HepG2 (cell line): ENCODE results near the gene DTNB. TPM values are rescaled to one million over a fixed set of nuclear protein-coding genes. Genes with fewer than 3 reads are reported as not detected.

ENCODE experiments used
- ARID4A ChIP-seq: sonication (generic); formaldehyde crosslinking; IDR thresholded peaks from 2 replicates; pipeline ENCODE4 v1.5.0; 2020; ENCODE audit warnings: mild to moderate bottlenecking, missing genetic modification reagents, borderline replicate concordance
- ARNT2 ChIP-seq: sonication (generic); formaldehyde crosslinking; IDR thresholded peaks from 2 replicates; pipeline ENCODE4 v1.8.0; 2022; ENCODE audit warnings: mild to moderate bottlenecking, low read depth, missing genetic modification reagents, moderate library complexity
- GABPB1 ChIP-seq: IDR thresholded peaks from 2 replicates; pipeline ENCODE4 v1.6.1; 2016; ENCODE audit warnings: mild to moderate bottlenecking, missing genetic modification reagents, moderate library complexity, missing compliant biosample characterization
- GTF2F1 ChIP-seq: fragments of 150-350 bp; IDR thresholded peaks from 2 replicates; pipeline ENCODE4 v1.6.1; 2014; ENCODE audit warnings: low read length
- KMT2A ChIP-seq: sonication (generic); formaldehyde crosslinking; IDR thresholded peaks from 2 replicates; pipeline ENCODE4 v1.4.0; 2020; ENCODE audit warnings: missing genetic modification reagents
- NR2F2 ChIP-seq: IDR thresholded peaks from 2 replicates; pipeline ENCODE4 v1.6.1; 2012; ENCODE audit warnings: low read depth, inconsistent platforms, borderline replicate concordance
- PATZ1 ChIP-seq: sonication (generic); formaldehyde crosslinking; IDR thresholded peaks from 2 replicates; pipeline ENCODE4 v1.4.0; 2020; ENCODE audit warnings: missing genetic modification reagents
- SP140L ChIP-seq: sonication (generic); formaldehyde crosslinking; IDR thresholded peaks from 2 replicates; pipeline ENCODE4 v1.4.0; 2020; ENCODE audit warnings: missing genetic modification reagents, borderline replicate concordance
- THAP11 ChIP-seq: IDR thresholded peaks from 2 replicates; pipeline ENCODE4 v1.6.1; 2016; ENCODE audit warnings: missing biosample characterization, missing genetic modification reagents
- ZNF232 ChIP-seq: sonication (generic); formaldehyde crosslinking; IDR thresholded peaks from 2 replicates; pipeline ENCODE4 v1.4.0; 2020; ENCODE audit warnings: missing genetic modification reagents, borderline replicate concordance
- ZNF3 ChIP-seq: IDR thresholded peaks from 2 replicates; pipeline ENCODE4 v1.7.0; 2017; ENCODE audit warnings: inconsistent platforms
- ZNF335 ChIP-seq: sonication (generic); formaldehyde crosslinking; IDR thresholded peaks from 2 replicates; pipeline ENCODE4 v1.4.0; 2020; ENCODE audit warnings: missing genetic modification reagents
- ZNF768 ChIP-seq: sonication (generic); formaldehyde crosslinking; IDR thresholded peaks from 2 replicates; pipeline ENCODE4 v1.4.0; 2020; ENCODE audit warnings: missing genetic modification reagents
- polyA plus RNA-seq, 8 experiments: library from polyadenylated mRNA; depleted of rRNA in 3 of 8; stranded (reverse) in 7 of 8; unstranded in 1 of 8; fragments of >200 nt; fragmentation: Illumina TruSeq in 4 of 8; extraction: Trizol in 4 of 8; gene quantifications; 2 replicates each; pipeline versions ENCODE4 v1.2.1 to v1.2.3, GENCODE V29; 2011 to 2016; ENCODE audit warnings: low read depth in 4 of 8, missing spikeins in 1 of 8, mixed read lengths in 1 of 8; ENCODE audit not compliant: insufficient read depth in 1 of 8
- total RNA-seq, 5 experiments: library from RNA; depleted of rRNA; stranded (reverse); fragments of >200 nt; fragmentation: Illumina TruSeq; extraction: Trizol; gene quantifications; 2 replicates each; pipeline ENCODE4 v1.2.3, GENCODE V29; 2016; ENCODE audit warnings: low read depth in 1 of 5

Gene DTNB
- total and polyA plus RNA-seq, 2 of the 13 experiments (the other 11 are each of a cell fraction or from before 2014, with no cell fraction given): 14.4 to 23.9 TPM

GRCh38 chr2:25532521-25532920, 140.9 kb downstream of the DTNB start (continued):
- TF ChIP-seq ARID4A (CRISPR knock-in tag) (no peak), ZNF3 (no peak), THAP11 (CRISPR knock-in tag) (no peak), ZNF768 (CRISPR knock-in tag) (no peak), PATZ1 (CRISPR knock-in tag) (no peak), ZNF232 (CRISPR knock-in tag) (no peak), KMT2A (CRISPR knock-in tag) (no peak), SP140L (CRISPR knock-in tag) (no peak), ZNF335 (CRISPR knock-in tag) (no peak), GTF2F1 (no peak), NR2F2 (no peak), GABPB1 (CRISPR knock-in tag) (no peak), ARNT2 (CRISPR knock-in tag) (no peak)
